Hepatocyte (in vitro differentiated cells): ENCODE data around the gene SERPING1. TPM values are rescaled to one million over a fixed set of nuclear protein-coding genes. Genes with fewer than 3 reads are reported as not detected.

ENCODE experiments used
- DNase-seq: peaks from one replicate; pipeline ENCODE4 v3.0.0-alpha.2; 2016; ENCODE audit warnings: low spot score
- H2AFZ ChIP-seq: fragments of 200-600 bp; sonication (generic); 2 replicates; pipeline ENCODE4 v1.6.0; 2016; ENCODE audit warnings: antibody characterized with exemption, mild to moderate bottlenecking
- H3K27ac ChIP-seq: fragments of 200-600 bp; sonication (generic); 2 replicates; pipeline ENCODE4 v1.5.1; 2016; ENCODE audit warnings: mild to moderate bottlenecking
- H3K27me3 ChIP-seq: fragments of 200-600 bp; sonication (generic); 2 replicates; pipeline ENCODE4 v1.6.1; 2016
- H3K36me3 ChIP-seq: fragments of 200-600 bp; sonication (generic); replicated peaks from 2 replicates; pipeline ENCODE4 v1.5.1; 2016; ENCODE audit warnings: low read depth; ENCODE audit not compliant: insufficient read depth
- H3K4me1 ChIP-seq: fragments of 200-600 bp; sonication (generic); 2 replicates; pipeline ENCODE4 v1.5.1; 2016; ENCODE audit warnings: mild to moderate bottlenecking, moderate library complexity; ENCODE audit not compliant: insufficient read depth
- H3K4me2 ChIP-seq: fragments of 200-600 bp; sonication (generic); 2 replicates; pipeline ENCODE4 v1.6.0; 2016
- H3K4me3 ChIP-seq: fragments of 200-600 bp; sonication (generic); 2 replicates; pipeline ENCODE4 v1.5.1; 2016; ENCODE audit warnings: mild to moderate bottlenecking
- H3K79me2 ChIP-seq: fragments of 200-600 bp; sonication (generic); 2 replicates; pipeline ENCODE4 v1.6.0; 2017; ENCODE audit warnings: mild to moderate bottlenecking
- H3K9me2 ChIP-seq: fragments of 200-600 bp; sonication (generic); replicated peaks from 2 replicates; pipeline ENCODE4 v1.6.0; 2017; ENCODE audit warnings: mild to moderate bottlenecking; ENCODE audit not compliant: insufficient read depth
- H3K9me3 ChIP-seq: fragments of 200-600 bp; sonication (generic); 2 replicates; pipeline ENCODE4 v1.5.1; 2016; ENCODE audit warnings: low read depth, mild to moderate bottlenecking
- H4K20me1 ChIP-seq: fragments of 200-600 bp; sonication (generic); 2 replicates; pipeline ENCODE4 v1.6.0; 2016; ENCODE audit warnings: mild to moderate bottlenecking; ENCODE audit not compliant: insufficient read depth, poor library complexity, severe bottlenecking
- EZH2 ChIP-seq: fragments of 200-600 bp; sonication (generic); IDR thresholded peaks from 2 replicates; pipeline ENCODE4 v1.6.1; 2016; ENCODE audit warnings: antibody characterized with exemption, mild to moderate bottlenecking, borderline replicate concordance
- EZH2phosphoT487 ChIP-seq: fragments of 200-600 bp; sonication (generic); IDR thresholded peaks from one replicate; pipeline ENCODE4 v1.6.1; 2018; ENCODE audit warnings: antibody characterized with exemption, mild to moderate bottlenecking, low read depth, moderate library complexity; ENCODE audit not compliant: unreplicated experiment, severe bottlenecking
- WGBS: methylation state at CpG from one replicate; pipeline ENCODE4 v1.1.6; 2016; ENCODE audit warnings: low lambda C conversion rate; ENCODE audit errors: missing lambda C conversion rate; 5-methylcytosine and 5-hydroxymethylcytosine counted together
- polyA plus RNA-seq: library from polyadenylated mRNA; unstranded; fragments of >200 nt; fragmentation: Nextera tagmentation; extraction: Ambion mirVana; gene quantifications from 2 replicates; pipeline ENCODE4 v1.2.1, GENCODE V29; 2016
- total RNA-seq: library from RNA; depleted of rRNA; stranded (reverse); fragments of >200 nt; gene quantifications from 2 replicates; pipeline ENCODE4 v1.2.3, GENCODE V29; 2014
- TF ChIP-seq, protein P1 (sequence below): fragments of 200-600 bp; sonication (generic); IDR thresholded peaks from 2 replicates; pipeline ENCODE4 v1.5.1; 2016; ENCODE audit warnings: antibody characterized with exemption, mild to moderate bottlenecking; ENCODE audit not compliant: poor library complexity

Gene SERPING1
- total and polyA plus RNA-seq, 2 experiments from 2014 or later: 129 to 445 TPM

DNA sequence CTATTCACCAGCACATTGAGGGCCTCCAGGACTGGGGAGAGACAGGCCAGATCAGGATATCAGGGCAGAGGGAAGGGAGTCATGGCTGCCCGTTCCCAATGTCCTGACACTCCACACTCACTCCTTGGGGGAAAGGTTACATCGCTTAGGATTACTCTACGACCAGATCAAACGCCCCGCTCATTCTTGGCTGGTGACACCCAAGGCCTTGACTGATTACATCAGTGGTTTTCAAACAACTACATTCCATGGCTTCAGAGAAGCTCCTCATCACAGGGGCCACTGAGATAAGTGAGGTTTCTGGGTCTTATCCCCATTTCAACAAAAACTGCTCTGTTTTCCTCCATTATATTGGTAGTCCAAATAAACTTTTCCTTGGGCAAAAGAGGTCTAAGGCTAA lies 45.0 kb upstream of the SERPING1 start:
- Histone ChIP-seq H3K4me2 (no peak overlapping the region), H2AFZ (no peak overlapping the region), H3K4me3 (no peak overlapping the region), H3K4me1 (no peaks in the 10 kb centered on the region), H3K27ac (no peak overlapping the region), H3K27me3 (no peaks in the 10 kb centered on the region), H3K9me2 (no peaks in the 10 kb centered on the region), H3K36me3 (no peaks in the 10 kb centered on the region), H3K79me2 (no peaks in the 10 kb centered on the region), H3K9me3 (no peaks in the 10 kb centered on the region), H4K20me1 (no peaks in the 10 kb centered on the region)
- WGBS: 66% methylated on average over 5 of the region's 5 CpGs
- TF ChIP-seq EZH2phosphoT487 (no peak), EZH2 (no peak)
- TF ChIP-seq, protein P1, sequence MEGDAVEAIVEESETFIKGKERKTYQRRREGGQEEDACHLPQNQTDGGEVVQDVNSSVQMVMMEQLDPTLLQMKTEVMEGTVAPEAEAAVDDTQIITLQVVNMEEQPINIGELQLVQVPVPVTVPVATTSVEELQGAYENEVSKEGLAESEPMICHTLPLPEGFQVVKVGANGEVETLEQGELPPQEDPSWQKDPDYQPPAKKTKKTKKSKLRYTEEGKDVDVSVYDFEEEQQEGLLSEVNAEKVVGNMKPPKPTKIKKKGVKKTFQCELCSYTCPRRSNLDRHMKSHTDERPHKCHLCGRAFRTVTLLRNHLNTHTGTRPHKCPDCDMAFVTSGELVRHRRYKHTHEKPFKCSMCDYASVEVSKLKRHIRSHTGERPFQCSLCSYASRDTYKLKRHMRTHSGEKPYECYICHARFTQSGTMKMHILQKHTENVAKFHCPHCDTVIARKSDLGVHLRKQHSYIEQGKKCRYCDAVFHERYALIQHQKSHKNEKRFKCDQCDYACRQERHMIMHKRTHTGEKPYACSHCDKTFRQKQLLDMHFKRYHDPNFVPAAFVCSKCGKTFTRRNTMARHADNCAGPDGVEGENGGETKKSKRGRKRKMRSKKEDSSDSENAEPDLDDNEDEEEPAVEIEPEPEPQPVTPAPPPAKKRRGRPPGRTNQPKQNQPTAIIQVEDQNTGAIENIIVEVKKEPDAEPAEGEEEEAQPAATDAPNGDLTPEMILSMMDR: no peak
- DNase-seq: no peak

DNA sequence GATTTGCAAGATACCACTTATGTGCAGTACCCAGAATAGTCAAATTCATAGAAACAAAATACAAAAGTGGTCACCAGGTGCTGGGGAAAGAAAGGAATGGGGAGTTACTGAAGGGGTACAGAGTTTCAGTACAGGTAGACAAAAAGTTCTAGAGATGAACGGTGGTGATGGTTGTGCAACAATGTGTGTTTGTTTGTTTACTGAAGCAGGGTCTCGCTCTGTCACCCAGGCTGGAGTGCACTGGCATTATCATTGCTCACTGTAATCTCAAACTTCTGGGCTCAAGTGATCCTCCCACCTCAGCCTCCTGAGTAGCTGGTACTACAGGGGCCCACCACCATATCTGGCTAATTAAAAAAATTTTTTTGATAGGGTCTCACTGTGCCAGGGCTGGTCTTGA lies 42.1 kb upstream of the SERPING1 start:
- DNase-seq: no peak
- H3K4me2 ChIP-seq: no peak overlapping the region
- H2AFZ ChIP-seq: no peak overlapping the region
- no peaks in the 10 kb centered on the region for H3K79me2 ChIP-seq
- no peaks in the 10 kb centered on the region for H3K36me3 ChIP-seq
- H4K20me1 ChIP-seq: no peaks in the 10 kb centered on the region
- no peaks in the 10 kb centered on the region for H3K27me3 ChIP-seq
- no peaks in the 10 kb centered on the region for H3K9me2 ChIP-seq
- H3K27ac ChIP-seq: no peak overlapping the region
- no peak overlapping the region for H3K4me3 ChIP-seq
- no peak for TF ChIP-seq EZH2
- no peak for TF ChIP-seq EZH2phosphoT487
- TF ChIP-seq, protein P1: no peak
- H3K9me3 ChIP-seq: no peaks in the 10 kb centered on the region
- H3K4me1 ChIP-seq: no peaks in the 10 kb centered on the region
- WGBS: 88% methylated on average over 2 of the region's 2 CpGs

DNA sequence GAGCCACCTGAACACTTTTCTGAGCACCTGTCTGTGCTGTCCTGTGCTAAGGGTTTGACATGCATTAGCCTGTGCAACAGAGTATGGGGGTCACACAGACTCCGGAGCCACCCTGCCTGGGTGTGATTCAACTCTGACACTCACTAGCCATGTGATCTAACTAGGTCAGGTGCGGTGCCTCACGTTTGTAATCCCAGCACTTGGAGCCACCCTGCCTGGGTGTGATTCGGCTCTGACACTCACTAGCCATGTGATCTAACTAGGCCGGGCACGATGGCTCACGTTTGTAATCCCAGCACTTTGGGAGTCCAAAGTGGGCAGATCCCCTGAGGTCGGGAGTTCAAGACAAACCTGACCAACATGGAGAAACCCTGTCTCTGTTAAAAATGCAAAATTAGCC lies 41.4 kb upstream of the SERPING1 start:
- Histone ChIP-seq H3K27ac (no peak overlapping the region), H2AFZ (no peak overlapping the region), H3K9me2 (no peaks in the 10 kb centered on the region), H4K20me1 (no peaks in the 10 kb centered on the region), H3K27me3 (no peaks in the 10 kb centered on the region), H3K9me3 (no peaks in the 10 kb centered on the region), H3K36me3 (no peaks in the 10 kb centered on the region), H3K79me2 (no peaks in the 10 kb centered on the region), H3K4me3 (no peak overlapping the region), H3K4me1 (no peaks in the 10 kb centered on the region), H3K4me2 (no peak overlapping the region)
- 82% methylated on average over 7 of the region's 8 CpGs for WGBS
- DNase-seq: no peak
- TF ChIP-seq, protein P1: no peak
- TF ChIP-seq EZH2phosphoT487 (no peak), EZH2 (no peak)

DNA sequence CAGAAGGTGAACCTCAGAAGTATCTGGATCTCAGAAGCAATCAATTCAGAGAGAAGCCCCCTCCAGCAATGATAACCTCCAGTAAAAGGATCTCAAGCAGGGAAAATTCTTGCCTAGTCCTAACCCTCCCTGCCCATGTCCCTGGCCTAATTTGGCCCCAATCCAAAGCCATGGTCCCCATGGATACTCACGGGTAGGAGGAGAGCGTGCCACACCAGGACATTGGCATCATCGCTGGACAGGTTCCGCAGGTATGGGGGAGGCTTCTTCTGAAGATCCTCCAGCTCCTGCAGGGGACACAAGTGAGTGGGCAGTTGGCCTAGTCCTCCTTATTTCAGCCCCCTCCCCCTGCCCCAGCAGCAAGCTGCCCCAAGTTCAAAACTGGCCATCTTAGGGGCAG lies 37.3 kb upstream of the SERPING1 start:
- Histone ChIP-seq H3K4me3 (no peak overlapping the region), H3K27me3 (no peaks in the 10 kb centered on the region), H3K36me3 (no peaks in the 10 kb centered on the region), H3K9me3 (no peaks in the 10 kb centered on the region), H2AFZ (no peak overlapping the region), H3K27ac (no peak overlapping the region), H3K9me2 (no peaks in the 10 kb centered on the region), H3K4me1 (no peaks in the 10 kb centered on the region), H3K79me2 (peaks cover 25% of the 10 kb centered on the region), H4K20me1 (no peaks in the 10 kb centered on the region), H3K4me2 (no peak overlapping the region)
- 88% methylated on average over 4 of the region's 4 CpGs for WGBS
- DNase-seq: no peak
- no peak for TF ChIP-seq EZH2
- TF ChIP-seq, protein P1: no peak
- no peak for TF ChIP-seq EZH2phosphoT487
